GM12878 (cell line): Measurements from ENCODE around the gene COPS6. TPM values are rescaled to one million over a fixed set of nuclear protein-coding genes. Genes with fewer than 3 reads are reported as not detected.

Source experiments
- ATF7 ChIP-seq: fragments of 450-650 bp; IDR thresholded peaks from 2 replicates; pipeline ENCODE4 v1.6.1; 2016; ENCODE audit warnings: low read depth, mild to moderate bottlenecking
- BMI1 ChIP-seq: fragments of 450-650 bp; IDR thresholded peaks from 2 replicates; pipeline ENCODE4 v1.6.1; 2016; ENCODE audit warnings: mild to moderate bottlenecking, moderate library complexity, borderline replicate concordance
- CREB1 ChIP-seq: IDR thresholded peaks from 2 replicates; pipeline ENCODE4 v1.6.1; 2012; ENCODE audit warnings: low read depth, mild to moderate bottlenecking, inconsistent platforms
- EGR1 ChIP-seq, 2 experiments: IDR thresholded peaks; 1 replicate in 1 of 2; 2 replicates in 1 of 2; pipeline ENCODE4 v1.6.1; 2011 to 2012; ENCODE audit warnings: low read depth in 2 of 2, low read length in 2 of 2, borderline replicate concordance in 1 of 2, mild to moderate bottlenecking in 1 of 2, moderate library complexity in 1 of 2
- FOXK2 ChIP-seq: fragments of 450-650 bp; IDR thresholded peaks from 2 replicates; pipeline ENCODE4 v1.6.1; 2017; ENCODE audit warnings: mild to moderate bottlenecking, moderate library complexity
- HDGF ChIP-seq: fragments of 450-650 bp; IDR thresholded peaks from 2 replicates; pipeline ENCODE4 v1.6.1; 2016; ENCODE audit warnings: antibody characterized with exemption
- HSF1 ChIP-seq: fragments of 150-350 bp; IDR thresholded peaks from 2 replicates; pipeline ENCODE4 v1.6.1; 2014; ENCODE audit warnings: mild to moderate bottlenecking, low read depth, low read length
- IKZF1 ChIP-seq: fragments of 450-650 bp; conservative IDR thresholded peaks from 2 replicates; pipeline ENCODE4 v1.6.1; 2017; ENCODE audit warnings: antibody characterized with exemption, mild to moderate bottlenecking
- IRF3 ChIP-seq: fragments of 450-650 bp; IDR thresholded peaks from 2 replicates; pipeline ENCODE4 v1.6.1; 2014; ENCODE audit warnings: mild to moderate bottlenecking
- KLF5 ChIP-seq: fragments of 450-650 bp; IDR thresholded peaks from 2 replicates; pipeline ENCODE4 v1.6.1; 2014; ENCODE audit warnings: mild to moderate bottlenecking; ENCODE audit not compliant: partially characterized antibody
- NFXL1 ChIP-seq: fragments of 450-650 bp; IDR thresholded peaks from 2 replicates; pipeline ENCODE4 v1.6.1; 2017; ENCODE audit warnings: antibody characterized with exemption, mild to moderate bottlenecking, borderline replicate concordance
- NKRF ChIP-seq: fragments of 450-650 bp; conservative IDR thresholded peaks from 2 replicates; pipeline ENCODE4 v1.6.1; 2017; ENCODE audit warnings: mild to moderate bottlenecking, moderate library complexity
- NR2C2 ChIP-seq: IDR thresholded peaks from 2 replicates; pipeline ENCODE4 v1.6.1; 2011; ENCODE audit warnings: borderline replicate concordance, low read depth; ENCODE audit not compliant: control insufficient read depth, insufficient read length
- PML ChIP-seq: IDR thresholded peaks from 2 replicates; pipeline ENCODE4 v1.6.1; 2012; ENCODE audit warnings: low read length, inconsistent platforms
- POLR2A ChIP-seq: IDR thresholded peaks from 2 replicates; pipeline ENCODE4 v1.6.1; 2011; ENCODE audit warnings: low read depth, mild to moderate bottlenecking, low read length
- RAD51 ChIP-seq: fragments of 450-650 bp; IDR thresholded peaks from 2 replicates; pipeline ENCODE4 v1.6.1; 2016; ENCODE audit warnings: moderate library complexity, mild to moderate bottlenecking, inconsistent platforms
- RCOR1 ChIP-seq: conservative IDR thresholded peaks from 2 replicates; pipeline ENCODE4 v1.6.1; 2012; ENCODE audit warnings: low read depth, low read length, improper control_type of control experiment
- RELA ChIP-seq: fragments of 450-650 bp; IDR thresholded peaks from 2 replicates; pipeline ENCODE4 v1.8.0; 2014; ENCODE audit warnings: borderline replicate concordance; ENCODE audit not compliant: partially characterized antibody
- RELB ChIP-seq: fragments of 450-650 bp; IDR thresholded peaks from 2 replicates; pipeline ENCODE4 v1.6.1; 2017; ENCODE audit warnings: low read depth, mild to moderate bottlenecking, moderate library complexity
- SMAD1 ChIP-seq: fragments of 450-650 bp; IDR thresholded peaks from 2 replicates; pipeline ENCODE4 v1.6.1; 2018; ENCODE audit warnings: mild to moderate bottlenecking, low read depth; ENCODE audit not compliant: partially characterized antibody
- TCF7 ChIP-seq: IDR thresholded peaks from 2 replicates; pipeline ENCODE4 v1.6.1; 2014; ENCODE audit warnings: antibody characterized with exemption, borderline replicate concordance
- ZBED1 ChIP-seq: IDR thresholded peaks from 2 replicates; pipeline ENCODE4 v1.6.1; 2016; ENCODE audit warnings: borderline replicate concordance
- ZZZ3 ChIP-seq: IDR thresholded peaks from 2 replicates; pipeline ENCODE4 v1.6.1; 2011; ENCODE audit warnings: low read depth; ENCODE audit not compliant: control insufficient read depth, insufficient read length
- polyA plus RNA-seq, 11 experiments: library from polyadenylated mRNA; depleted of rRNA in 4 of 11; unstranded in 6 of 11; stranded (reverse) in 5 of 11; fragments of >200 nt; fragmentation: Nextera tagmentation in 4 of 11; fragmentation: Illumina TruSeq in 1 of 11; extraction: Ambion mirVana in 4 of 11; extraction: Trizol in 1 of 11; gene quantifications; 1 replicate in 1 of 11; 2 replicates in 10 of 11; pipeline versions ENCODE4 v1.2.1 to v1.2.3, GENCODE V29; 2011 to 2016; ENCODE audit warnings: inconsistent platforms in 2 of 11, missing spikeins in 2 of 11, low read depth in 1 of 11
- total RNA-seq, 4 experiments: library from RNA; depleted of rRNA in 3 of 4; stranded (reverse); fragments of >200 nt in 3 of 4; fragmentation: Illumina TruSeq in 1 of 4; extraction: Trizol in 1 of 4; gene quantifications; 2 replicates each; pipeline versions ENCODE4 v1.2.1 to v1.2.3, GENCODE V29; 2013 to 2021

Gene COPS6
- total and polyA plus RNA-seq, 10 of the 15 experiments (the other 5 are each of a cell fraction or from before 2014, with no cell fraction given): 28.5 to 182 (median 81.5) TPM

- TF ChIP-seq NKRF (peak; percentile 99), ZBED1 (0 out of 2 replicates have a peak, but pooled peaks have one; percentile 62), ZZZ3 (no peak), RAD51 (peak; percentile 96), IRF3 (peak; percentile 70), POLR2A (peak; percentile 82), NFXL1 (no peak), RCOR1 (no peak), SMAD1 (no peak), EGR1 (IDR thresholded peaks at IDR 0.05; ENCODE audit: borderline replicate concordance in 1 of 2, low read depth in 2 of 2, low read length in 2 of 2) (peak; percentile 38 to 75), TCF7 (no peak), HSF1 (no peak), RELA (peak; percentile 88), PML (no peak; the same call in 1 of the 2 replicates), CREB1 (peak; percentile 68; the same call in 1 of the 2 replicates), BMI1 (no peak), FOXK2 (no peak), ATF7 (no peak), RELB (peak; percentile 79), KLF5 (peak; percentile 66), HDGF (peak; percentile 73; the same call in 1 of the 2 replicates), IKZF1 (no peak; the same call in 1 of the 2 replicates), NR2C2 (no peak)
Measured at GRCh38 chr7:100101016-100101862, 12.5 kb downstream of the COPS6 start, which contains the start of the genes AP4M1 and MCM7 (continued).
